Stomach (tissue), 4 donors: Measurements from ENCODE around the gene ELN.

Experiments used
- POLR2A ChIP-seq, 4 donors: fragments of 450-650 bp; IDR thresholded peaks; one replicate each; pipeline ENCODE4 v1.6.1; 2016; ENCODE audit warnings: antibody characterized with exemption in 4 of 4, control low read depth in 2 of 4, mild to moderate bottlenecking in 1 of 4, moderate library complexity in 1 of 4
- TF ChIP-seq, protein P1 (sequence below), 7 experiments: fragments of 450-650 bp in 4 of 7; fragments of 200-600 bp in 3 of 7; sonication (generic) in 3 of 7; IDR thresholded peaks; one replicate each; pipeline ENCODE4 v1.5.1; 2016 to 2019; ENCODE audit warnings: antibody characterized with exemption in 7 of 7, control low read depth in 2 of 7, mild to moderate bottlenecking in 1 of 7

DNA sequence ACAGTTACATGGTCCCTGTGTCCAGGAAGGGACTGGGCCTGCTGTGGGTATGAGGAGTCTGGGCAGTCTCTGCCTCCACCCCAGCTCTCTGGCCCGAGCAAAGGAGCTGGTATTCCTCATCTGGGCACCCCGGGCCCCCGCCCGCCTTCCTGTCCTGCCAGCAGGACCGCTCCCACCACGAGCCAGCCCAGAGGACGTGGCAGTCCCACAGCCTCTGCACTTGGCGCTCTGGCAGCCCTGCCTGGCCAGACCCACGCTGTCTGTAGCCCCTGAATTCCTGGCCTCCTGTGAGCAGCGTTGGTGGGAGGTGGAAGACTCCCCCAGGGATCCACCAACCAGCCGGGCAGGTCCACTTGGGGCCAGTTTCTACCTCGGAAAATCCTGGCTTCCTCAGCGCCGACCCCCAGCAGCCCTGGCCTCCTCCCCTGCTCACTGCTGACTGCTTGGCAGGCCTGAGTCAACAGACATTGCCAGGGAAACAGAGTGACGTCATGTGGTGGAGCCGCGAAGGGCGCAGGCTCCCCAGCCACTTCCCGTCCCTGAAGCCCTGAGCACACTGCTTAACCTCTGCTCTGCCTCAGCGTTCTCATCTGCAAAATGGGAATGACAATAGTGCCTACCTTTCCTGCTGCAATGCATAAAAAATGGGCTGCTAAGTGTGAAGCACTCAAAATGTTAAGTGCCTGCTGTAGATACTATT lies 34.0 kb downstream of the ELN start:
- TF ChIP-seq, protein P1, sequence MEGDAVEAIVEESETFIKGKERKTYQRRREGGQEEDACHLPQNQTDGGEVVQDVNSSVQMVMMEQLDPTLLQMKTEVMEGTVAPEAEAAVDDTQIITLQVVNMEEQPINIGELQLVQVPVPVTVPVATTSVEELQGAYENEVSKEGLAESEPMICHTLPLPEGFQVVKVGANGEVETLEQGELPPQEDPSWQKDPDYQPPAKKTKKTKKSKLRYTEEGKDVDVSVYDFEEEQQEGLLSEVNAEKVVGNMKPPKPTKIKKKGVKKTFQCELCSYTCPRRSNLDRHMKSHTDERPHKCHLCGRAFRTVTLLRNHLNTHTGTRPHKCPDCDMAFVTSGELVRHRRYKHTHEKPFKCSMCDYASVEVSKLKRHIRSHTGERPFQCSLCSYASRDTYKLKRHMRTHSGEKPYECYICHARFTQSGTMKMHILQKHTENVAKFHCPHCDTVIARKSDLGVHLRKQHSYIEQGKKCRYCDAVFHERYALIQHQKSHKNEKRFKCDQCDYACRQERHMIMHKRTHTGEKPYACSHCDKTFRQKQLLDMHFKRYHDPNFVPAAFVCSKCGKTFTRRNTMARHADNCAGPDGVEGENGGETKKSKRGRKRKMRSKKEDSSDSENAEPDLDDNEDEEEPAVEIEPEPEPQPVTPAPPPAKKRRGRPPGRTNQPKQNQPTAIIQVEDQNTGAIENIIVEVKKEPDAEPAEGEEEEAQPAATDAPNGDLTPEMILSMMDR (IDR thresholded peaks at IDR 0.05): no peak
- TF ChIP-seq POLR2A (IDR thresholded peaks at IDR 0.05): peak in 2 of 4 donors; percentile 61 to 90
